GM18517 (cell line): Measurements from ENCODE around the gene TBC1D22A.

Source experiments
- ATAC-seq: cut with Tn5 transposase; IDR thresholded peaks from one replicate; pipeline ENCODE4 v1.9.1; 2021; ENCODE audit warnings: mild to moderate bottlenecking, moderate library complexity; ENCODE audit not compliant: unreplicated experiment

The TBC1D22A gene

DNA sequence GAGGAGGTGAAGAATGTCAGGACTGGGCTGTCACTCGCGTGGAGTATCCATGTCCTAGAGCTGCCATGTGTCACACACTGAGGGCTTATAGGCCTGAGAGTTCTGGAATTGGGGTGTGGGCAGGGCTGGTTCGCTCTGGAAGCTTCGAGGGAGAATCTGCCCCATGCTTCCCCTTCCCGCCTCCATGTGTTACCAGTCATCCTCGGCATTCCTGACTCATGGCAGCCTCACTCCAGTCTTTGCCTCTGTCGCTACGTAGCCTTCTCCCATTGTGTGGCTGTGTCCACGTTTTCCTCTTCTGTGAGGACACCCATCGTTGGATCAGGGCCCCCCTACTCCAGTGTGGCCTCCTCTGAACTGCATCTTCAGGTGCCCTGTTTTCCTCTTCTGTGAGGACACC lies 301.2 kb downstream of the TBC1D22A start:
- ATAC-seq: no peak

DNA sequence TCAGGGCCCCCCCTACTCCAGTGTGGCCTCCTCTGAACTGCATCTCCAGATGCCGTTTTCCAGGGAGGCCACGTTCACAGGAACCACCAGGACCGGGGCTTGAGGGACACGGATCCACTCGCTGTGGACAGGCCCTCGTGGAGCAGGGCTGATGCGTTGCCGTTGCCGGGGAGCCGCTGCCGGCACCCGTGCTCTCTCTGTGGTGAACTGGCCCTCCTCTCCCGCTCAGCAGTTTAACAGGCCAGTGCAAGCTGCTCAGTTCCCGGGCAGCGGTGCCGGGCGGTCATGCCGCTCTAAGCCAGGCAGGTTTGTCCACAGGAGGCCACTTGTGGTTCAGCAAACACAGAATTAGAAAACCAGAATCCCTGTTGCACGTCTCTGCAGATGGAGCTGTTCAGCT lies 301.6 kb downstream of the TBC1D22A start:
- no peak for ATAC-seq

DNA sequence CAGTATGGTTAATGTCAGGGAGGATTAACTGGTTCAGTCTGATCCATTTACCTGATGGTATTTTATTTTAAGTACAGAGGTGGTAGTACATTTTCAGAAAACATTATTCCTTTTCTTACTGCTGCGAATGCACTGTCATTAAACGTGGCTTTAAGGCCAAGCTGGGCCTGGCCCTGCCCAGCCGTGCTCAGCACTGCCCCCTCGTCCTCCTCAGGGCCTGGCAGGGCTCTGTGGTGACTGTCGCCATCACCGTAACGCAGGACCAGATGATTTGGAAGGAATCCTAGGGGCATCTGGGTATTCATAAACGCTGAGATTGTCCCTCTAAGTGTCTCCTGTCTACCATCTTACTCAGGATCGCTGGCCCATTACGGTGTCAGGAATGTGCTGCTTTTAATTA lies 302.0 kb downstream of the TBC1D22A start:
- ATAC-seq: no peak

DNA sequence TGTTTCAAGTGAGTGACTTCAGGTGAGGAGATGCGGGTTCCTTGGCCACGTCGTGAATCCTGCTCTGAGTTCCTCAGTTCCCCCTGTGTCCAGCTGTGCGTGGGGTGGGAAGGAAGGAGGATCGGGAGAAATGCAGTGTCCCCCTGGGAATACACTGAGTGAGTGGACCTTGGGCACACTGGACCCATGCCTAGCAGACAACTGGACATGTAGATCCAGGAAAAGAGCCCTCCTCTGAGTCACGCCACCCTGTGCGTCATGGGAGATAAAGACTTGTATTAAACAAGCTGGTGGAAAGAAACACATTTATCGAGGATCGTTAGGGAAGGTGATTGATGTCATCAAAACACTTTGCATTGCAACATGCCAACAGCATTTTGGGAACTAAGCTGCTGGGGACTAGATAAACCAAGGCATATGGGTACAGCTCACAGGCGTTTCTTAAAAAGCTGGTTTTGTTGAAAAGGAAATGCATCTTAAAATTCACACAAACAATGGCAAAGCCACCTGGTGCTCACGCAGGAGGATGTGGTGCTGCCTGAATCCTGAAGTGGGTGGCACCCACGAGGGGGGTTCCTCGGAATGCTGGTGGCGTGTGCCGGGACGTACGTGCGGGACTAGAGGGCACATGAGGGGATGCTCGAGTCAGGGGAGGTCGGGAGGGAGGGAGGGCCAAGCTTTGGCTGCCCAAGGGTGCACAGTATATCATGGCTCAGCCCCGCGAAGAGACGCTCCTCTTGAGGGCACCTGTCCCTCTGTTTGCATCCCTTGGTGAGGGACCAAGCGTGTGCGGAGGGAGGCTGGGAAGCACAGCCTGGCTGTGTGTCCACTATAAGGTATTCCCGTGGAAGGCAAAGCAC lies 303.5 kb downstream of the TBC1D22A start:
- ATAC-seq: no peak

DNA sequence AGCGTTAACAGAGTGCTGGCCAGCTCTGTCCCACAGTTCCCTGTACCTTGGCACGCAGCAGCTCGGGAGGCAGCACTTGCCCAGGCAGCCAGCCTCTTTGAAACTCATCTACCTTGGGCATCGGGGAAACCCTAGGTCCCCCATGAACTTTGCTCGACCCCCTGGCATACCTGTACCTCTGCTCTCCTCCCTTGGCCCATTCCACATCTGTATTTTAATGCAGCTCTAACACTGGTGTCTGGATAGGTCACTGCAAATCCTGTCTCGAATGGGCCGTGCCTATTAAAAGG lies 304.1 kb downstream of the TBC1D22A start:
- no peak for ATAC-seq

DNA sequence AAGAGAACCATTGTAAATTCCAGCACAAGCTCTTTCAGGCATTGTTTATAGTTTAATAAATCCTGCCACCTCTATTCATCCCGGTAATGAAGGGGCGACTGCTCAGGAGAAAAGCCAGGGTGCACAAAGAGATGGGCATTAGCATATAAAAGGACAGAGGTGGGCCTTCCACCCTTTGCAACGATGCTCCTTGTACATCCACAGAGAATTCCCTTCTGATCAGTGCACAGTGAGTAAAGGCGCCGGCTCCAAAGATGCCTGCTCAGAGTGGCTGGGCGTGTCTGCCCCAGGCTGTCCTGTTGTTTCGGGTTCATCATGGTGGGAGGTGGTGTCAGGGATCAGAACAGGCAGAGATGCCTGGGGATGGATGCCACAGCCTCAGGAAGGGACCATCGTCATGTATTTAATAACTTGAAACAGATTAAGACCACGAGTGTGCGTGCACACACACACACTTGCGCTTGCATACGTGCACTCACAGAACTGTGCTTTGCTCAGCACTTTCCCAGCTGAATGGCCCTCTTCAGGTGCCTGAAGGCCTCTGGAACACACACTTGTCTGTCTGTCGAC lies 305.0 kb downstream of the TBC1D22A start:
- ATAC-seq: no peak

DNA sequence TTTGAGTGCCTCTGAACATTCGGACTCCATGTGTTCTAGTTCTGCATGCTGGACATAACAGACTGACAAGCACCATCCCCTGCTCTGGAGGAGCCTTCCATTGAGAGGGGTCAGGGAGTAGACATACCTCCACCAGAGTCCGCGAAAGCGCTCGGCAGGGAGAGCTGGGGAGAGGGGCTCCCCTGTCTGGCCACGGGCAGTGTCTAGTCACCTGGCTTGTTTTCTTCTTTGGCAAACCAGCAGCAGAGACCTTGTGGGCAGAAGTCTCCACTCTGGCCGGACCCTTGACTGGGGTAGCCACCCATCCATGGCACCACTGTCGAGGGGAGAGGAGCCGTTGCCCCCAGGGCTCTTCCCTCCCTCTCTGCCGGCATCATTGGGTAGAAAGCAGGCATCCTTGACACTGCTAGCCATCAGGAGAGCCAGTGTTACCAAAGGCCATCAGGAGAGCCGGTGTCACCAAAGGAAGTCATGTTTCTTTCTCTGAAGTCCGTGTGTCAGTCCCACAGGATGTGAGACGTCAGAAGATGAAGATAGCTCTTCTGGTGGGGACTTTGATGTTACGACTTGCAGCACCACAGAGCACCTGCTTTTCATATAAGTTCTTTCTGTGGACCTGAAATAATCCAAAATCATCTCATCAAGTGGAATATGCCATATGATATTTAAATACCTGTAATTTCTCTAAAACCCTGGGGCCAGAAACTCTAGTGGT lies 305.6 kb downstream of the TBC1D22A start:
- ATAC-seq: no peak

DNA sequence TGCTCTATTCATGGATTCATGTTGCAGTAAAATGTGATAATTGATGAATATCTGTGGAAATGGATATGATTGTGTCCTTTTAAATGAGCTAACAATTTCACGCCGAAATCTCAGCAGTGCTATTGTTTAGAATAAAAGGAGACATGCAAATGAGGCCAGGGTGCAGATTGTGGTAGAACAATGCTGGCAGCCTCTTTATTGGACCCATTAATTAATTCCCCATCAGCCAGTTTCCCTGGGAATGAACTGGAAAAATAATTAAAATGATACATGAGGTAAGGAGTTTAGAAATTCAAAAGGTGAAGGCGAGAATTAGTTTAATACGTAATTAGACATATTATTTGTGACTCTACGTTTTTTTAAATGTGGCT lies 306.2 kb downstream of the TBC1D22A start:
- no peak for ATAC-seq

DNA sequence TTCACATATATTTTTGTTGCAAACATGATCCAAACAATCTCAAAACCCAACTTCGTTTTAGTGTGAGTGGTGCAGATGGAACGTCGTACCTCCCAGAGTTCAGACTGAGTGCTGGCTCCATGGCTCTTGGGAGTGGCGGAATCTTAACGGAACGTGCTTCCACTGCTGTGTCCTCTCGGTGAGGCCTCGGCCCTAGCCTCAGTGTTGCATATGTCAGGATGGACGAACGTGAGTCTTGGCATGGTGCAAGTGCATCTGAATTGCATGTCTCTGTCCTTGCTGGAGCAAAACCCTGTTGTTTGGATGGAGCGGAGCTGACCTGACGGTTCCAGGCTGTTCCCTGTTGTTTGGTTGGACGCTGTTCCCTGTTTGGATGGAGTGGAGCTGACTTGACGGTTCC lies 306.8 kb downstream of the TBC1D22A start:
- ATAC-seq: no peak

DNA sequence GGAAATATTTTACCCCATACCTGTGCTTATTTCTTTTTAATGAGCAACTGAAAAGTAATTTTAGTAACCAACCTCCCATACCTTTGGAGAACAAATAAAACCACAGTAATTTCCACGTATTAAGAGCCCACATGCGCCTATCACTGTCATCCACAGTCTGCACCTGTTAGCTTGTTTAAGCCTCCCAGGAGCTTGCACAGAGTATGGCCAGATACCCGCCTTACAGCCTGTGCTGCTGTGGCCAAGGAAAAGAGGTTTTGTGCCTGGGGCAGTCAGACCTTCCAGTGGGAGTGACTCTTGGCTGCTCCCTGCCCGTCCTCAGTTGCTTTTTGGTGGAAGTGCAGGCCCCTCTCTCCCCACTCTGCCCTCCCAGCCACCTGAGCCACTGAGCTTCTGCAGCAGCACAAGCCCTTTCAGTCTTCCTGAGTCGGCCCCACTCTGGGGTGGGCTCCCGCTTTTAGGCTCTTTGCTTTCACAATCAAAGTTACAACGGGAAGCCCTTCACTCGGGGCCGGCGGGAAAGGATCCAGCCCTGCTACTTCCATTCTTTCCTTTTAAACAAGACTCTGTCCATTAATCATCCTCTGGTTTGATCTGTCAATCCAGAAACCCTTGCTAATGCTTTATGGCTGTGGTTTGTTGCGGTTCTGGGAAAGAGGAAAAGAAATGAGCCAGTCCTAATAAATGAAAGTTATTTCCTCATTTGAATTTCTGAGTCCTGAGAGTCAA lies 308.8 kb downstream of the TBC1D22A start:
- no peak for ATAC-seq

DNA sequence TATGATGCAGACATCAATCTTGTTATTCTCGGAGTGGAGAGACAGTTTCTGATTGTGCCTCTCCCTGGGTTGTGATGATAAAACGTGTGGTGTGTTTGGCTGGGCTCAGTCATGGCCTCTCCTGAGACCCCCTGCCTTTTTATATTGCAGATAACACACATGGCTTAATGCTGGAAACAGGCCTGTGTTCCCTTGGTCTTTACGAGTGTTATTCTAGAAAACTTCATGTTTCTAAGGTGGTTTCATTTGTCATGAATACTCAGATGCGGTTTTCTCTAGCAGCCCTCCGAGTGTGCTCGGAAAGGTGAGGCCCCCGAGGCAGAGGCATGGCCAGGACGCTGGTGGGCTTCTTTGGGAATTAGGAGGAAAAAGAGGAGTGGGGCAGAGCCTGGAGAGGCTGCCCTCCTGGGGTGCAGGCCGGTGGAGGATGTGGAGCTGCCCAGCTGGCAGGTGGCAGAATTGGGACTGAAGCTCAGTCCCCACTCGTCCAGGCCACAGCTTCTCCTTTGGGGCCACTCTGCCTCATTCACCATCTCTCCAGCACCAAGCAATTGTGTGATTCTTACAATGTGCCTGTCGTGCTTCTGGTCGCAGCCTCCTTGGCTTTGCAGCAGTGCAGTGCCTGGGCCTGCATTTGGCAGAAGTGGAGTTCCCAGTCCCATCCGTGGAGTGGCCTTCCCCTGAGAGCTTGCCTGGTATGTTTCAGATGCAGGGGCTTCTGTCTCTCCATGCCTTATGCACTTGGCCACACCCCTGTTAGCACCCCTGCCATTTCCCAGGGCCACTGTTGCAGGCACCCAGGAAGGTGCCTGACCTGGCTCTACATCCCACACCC lies 309.6 kb downstream of the TBC1D22A start:
- ATAC-seq: no peak

DNA sequence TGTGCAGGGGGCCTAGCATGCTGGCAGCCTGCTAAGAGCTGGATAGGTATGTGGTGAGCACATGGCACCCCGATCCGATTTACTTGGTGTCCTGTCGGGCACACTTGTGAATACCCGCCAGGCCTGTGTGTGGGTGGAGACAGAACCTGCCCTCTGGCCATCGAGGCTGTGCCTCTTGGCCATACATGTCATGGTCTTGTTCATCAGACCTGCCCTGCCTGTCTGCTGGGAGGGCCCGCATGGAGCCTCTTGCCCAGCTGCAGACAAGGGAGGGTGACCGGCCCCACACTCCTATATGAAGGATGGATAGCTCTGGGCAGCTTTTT lies 310.2 kb downstream of the TBC1D22A start:
- ATAC-seq: no peak

DNA sequence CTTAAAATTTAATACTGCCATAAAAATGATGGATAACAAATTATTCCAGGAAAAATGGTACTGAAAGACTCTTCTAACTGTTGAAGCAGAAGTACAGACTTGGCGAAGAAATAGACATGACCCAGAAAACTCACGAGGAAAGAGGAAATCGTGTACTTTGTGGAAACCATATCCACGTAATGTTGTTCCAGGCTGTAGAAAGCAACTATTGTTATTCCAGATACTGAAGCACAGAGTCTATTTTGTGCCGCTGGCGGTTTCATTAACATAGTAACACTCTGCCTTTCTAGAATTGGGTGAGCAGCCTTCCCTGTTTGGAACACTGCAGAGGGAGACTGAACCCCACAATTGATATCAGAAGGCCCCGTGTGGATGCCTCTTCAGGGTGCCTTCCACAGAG lies 310.6 kb downstream of the TBC1D22A start:
- no peak for ATAC-seq

DNA sequence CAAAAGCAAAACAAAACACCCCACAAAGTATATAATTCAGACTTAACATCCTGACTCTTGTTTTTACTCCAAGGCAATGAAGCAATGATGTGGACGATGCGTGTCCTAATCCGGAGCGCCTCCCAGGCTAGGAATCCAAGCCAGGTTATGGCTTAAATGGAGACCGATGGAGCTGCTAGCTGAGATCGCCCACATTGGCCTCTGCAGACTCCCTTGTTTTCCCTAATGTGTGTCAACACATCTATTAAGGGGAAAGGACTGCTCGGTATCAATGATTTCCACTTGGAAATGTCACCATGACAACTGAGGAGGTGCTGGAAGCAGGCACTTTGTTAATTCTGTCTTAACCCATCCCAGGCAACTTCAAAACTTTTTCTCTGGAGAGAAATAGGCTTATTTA lies 311.7 kb downstream of the TBC1D22A start:
- ATAC-seq: no peak

DNA sequence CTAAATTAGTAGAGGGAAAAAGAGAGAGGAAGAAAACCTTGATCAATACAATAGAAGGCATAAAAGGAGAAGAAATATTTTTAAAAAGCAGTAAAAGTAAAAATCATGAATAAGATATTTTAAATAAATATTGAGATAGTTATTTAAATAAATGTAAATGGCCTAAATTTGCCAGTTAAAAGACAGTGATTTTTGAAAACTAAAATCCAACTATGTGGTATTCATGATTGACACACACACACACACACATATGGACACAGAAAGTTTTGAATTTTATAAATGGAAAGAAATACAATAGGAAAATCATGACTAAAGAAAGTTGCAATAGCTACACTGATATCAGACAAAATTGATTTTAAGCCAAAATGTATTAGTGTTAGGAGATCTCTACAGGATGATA lies 313.1 kb downstream of the TBC1D22A start:
- ATAC-seq: no peak

DNA sequence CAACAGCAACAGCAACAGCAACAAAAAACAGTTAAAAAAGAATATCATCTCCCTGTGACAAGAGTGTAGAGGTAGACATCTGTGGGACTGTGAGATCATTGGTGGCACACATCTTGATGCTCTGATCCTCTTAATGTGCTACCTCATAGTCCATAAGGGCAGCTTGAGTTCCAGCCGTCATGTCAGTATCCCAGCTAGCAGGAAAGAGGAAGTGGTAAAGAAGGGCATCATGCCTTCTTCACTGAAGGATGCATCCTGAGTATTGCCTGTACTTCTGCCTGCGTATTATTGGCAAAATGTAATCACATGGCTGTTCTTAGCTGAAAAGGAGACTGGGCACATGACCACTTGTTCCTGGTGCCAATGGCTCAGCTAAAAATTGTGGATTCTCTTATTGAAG lies 314.3 kb downstream of the TBC1D22A start:
- ATAC-seq: no peak

DNA sequence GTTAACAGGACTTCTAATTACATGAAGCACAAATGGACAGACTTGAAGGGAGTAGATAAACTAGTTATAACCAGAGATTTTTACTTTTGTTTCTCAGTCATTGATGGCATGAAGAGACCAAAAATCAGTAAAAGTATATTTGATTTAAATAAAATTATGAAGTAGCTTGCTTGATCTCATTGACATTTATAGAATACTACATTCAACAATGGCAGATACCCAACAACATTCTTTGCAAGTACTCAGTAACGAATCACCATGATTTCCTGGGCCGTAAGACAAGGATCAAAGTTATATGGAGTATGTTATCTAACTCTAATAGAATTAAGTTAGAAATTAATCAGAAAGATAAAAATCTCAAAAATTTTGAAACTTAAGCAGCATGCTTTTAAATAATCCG lies 317.6 kb downstream of the TBC1D22A start:
- ATAC-seq: no peak

DNA sequence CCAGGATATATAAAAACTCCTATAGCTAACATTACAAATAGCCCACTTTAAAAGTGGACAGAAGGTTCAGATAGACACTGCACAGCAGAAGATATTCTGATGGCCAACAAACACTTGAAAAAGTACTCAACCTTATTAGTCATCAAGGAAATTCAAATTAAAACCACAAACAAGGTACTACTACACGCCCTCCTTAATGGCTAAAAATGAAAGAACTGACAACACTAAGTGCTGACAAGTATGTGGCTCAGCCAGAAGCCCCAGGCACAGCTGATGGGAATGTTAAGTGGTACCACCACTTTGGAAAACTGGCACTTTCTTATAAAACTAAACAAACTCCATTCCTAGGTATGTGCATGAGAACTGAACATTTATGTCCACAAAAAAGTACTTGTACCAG lies 320.1 kb downstream of the TBC1D22A start:
- ATAC-seq: no peak

DNA sequence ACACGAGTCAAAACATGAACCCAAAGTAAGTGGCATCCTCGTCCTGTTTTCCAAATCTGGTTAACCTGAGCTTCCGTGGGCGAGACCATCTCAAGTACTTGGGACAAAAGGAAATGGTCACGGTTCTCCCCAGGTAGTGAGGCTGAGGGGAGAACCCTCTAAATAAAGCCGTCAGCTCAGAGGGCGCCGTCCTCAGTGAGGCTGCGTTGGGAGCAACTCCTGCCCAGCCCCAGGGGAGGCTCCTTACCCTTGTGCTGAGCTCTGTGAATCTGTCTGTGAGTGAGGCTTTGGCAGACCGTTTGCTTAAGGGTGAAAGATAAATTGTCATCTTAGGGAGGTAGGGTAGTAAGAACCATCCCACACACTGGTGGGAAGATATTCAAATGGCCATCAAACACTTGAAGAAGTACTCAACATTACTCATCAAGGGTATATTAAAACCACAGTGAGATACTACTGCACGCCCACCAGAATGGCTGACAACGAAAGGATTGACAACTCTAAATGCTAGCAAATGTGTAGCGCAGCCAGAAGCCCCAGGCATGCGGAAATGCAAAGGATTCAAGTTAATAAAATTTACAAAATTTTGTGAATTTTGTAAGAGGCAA lies 321.0 kb downstream of the TBC1D22A start:
- ATAC-seq: no peak

DNA sequence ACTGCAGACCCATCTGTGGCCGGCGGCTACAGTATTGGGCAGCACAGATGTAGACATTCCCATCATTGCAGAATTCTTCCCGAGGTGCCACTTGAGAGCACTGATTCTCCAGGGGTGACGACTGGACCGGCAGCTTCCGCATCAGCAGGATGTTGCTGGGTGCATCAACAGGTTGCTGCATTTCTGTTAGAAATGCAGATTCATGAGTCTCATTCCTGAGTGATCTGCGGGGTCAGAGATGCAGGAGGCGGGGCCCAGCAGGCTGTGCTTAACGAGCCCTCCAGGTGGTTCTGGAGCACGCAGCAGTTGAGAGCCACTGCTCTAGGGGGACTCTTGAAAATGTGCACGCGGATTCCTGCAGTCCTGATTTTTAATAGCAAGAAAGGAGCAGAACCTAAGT lies 321.8 kb downstream of the TBC1D22A start:
- ATAC-seq: no peak
